HepG2 (cell line): ENCODE results near the gene SHISA9. TPM values are rescaled to one million over a fixed set of nuclear protein-coding genes. Genes with fewer than 3 reads are reported as not detected.

Source experiments
- BORCS8-MEF2B ChIP-seq: sonication (generic); formaldehyde crosslinking; IDR thresholded peaks from 2 replicates; pipeline ENCODE4 v1.8.0; 2022; ENCODE audit warnings: mild to moderate bottlenecking, missing genetic modification reagents
- CBX5 ChIP-seq: sonication (generic); formaldehyde crosslinking; IDR thresholded peaks from 2 replicates; pipeline ENCODE4 v1.4.0; 2020; ENCODE audit warnings: missing genetic modification reagents, borderline replicate concordance
- GTF3A ChIP-seq: sonication (generic); formaldehyde crosslinking; conservative IDR thresholded peaks from 2 replicates; pipeline ENCODE4 v1.4.0; 2020; ENCODE audit warnings: mild to moderate bottlenecking, missing genetic modification reagents
- MLX ChIP-seq: IDR thresholded peaks from 2 replicates; pipeline ENCODE4 v1.6.1; 2016
- MTA3 ChIP-seq: sonication (generic); formaldehyde crosslinking; IDR thresholded peaks from 2 replicates; pipeline ENCODE4 v1.4.0; 2020; ENCODE audit warnings: missing genetic modification reagents
- PLRG1 ChIP-seq: fragments of 450-650 bp; conservative IDR thresholded peaks from 2 replicates; pipeline ENCODE4 v1.6.1; 2016
- RFX3 ChIP-seq: IDR thresholded peaks from 2 replicates; pipeline ENCODE4 v1.6.1; 2016; ENCODE audit warnings: missing biosample characterization, missing genetic modification reagents
- SPEN ChIP-seq: sonication (generic); formaldehyde crosslinking; IDR thresholded peaks from 2 replicates; pipeline ENCODE4 v1.5.1; 2020; ENCODE audit warnings: low read depth, mild to moderate bottlenecking, missing genetic modification reagents
- SRY ChIP-seq: sonication (generic); formaldehyde crosslinking; IDR thresholded peaks from 2 replicates; pipeline ENCODE4 v1.8.0; 2022; ENCODE audit warnings: mild to moderate bottlenecking, missing genetic modification reagents
- TFDP1 ChIP-seq: IDR thresholded peaks from 2 replicates; pipeline ENCODE4 v1.6.1; 2016; ENCODE audit warnings: missing compliant biosample characterization, missing genetic modification reagents, borderline replicate concordance
- TSC22D2 ChIP-seq: sonication (generic); formaldehyde crosslinking; IDR thresholded peaks from 2 replicates; pipeline ENCODE4 v1.5.1; 2020; ENCODE audit warnings: missing genetic modification reagents, mild to moderate bottlenecking, borderline replicate concordance
- ZBTB4 ChIP-seq: sonication (generic); formaldehyde crosslinking; IDR thresholded peaks from 2 replicates; pipeline ENCODE4 v1.4.0; 2020; ENCODE audit warnings: missing genetic modification reagents, mild to moderate bottlenecking, borderline replicate concordance
- ZGPAT ChIP-seq: IDR thresholded peaks from 2 replicates; pipeline ENCODE4 v1.6.1; 2016; ENCODE audit warnings: mild to moderate bottlenecking
- ZNF121 ChIP-seq: sonication (generic); formaldehyde crosslinking; IDR thresholded peaks from 2 replicates; pipeline ENCODE4 v1.5.0; 2020; ENCODE audit warnings: mild to moderate bottlenecking, missing genetic modification reagents
- ZNF343 ChIP-seq: sonication (generic); formaldehyde crosslinking; IDR thresholded peaks from 2 replicates; pipeline ENCODE4 v1.4.0; 2020; ENCODE audit warnings: mild to moderate bottlenecking, missing genetic modification reagents
- ZNF547 ChIP-seq: sonication (generic); formaldehyde crosslinking; IDR thresholded peaks from 2 replicates; pipeline ENCODE4 v1.5.1; 2020; ENCODE audit warnings: mild to moderate bottlenecking, missing genetic modification reagents
- ZNF598 ChIP-seq: sonication (generic); formaldehyde crosslinking; IDR thresholded peaks from 2 replicates; pipeline ENCODE4 v1.5.1; 2020; ENCODE audit warnings: mild to moderate bottlenecking, missing genetic modification reagents, borderline replicate concordance
- ZNF644 ChIP-seq: IDR thresholded peaks from 2 replicates; pipeline ENCODE4 v1.6.1; 2016; ENCODE audit warnings: low read depth
- ZNF770 ChIP-seq: sonication (generic); formaldehyde crosslinking; IDR thresholded peaks from 2 replicates; pipeline ENCODE4 v1.5.0; 2020; ENCODE audit warnings: mild to moderate bottlenecking, missing genetic modification reagents
- ZSCAN21 ChIP-seq: sonication (generic); formaldehyde crosslinking; IDR thresholded peaks from 2 replicates; pipeline ENCODE4 v1.8.0; 2022; ENCODE audit warnings: mild to moderate bottlenecking, missing genetic modification reagents, moderate library complexity, borderline replicate concordance
- ZSCAN22 ChIP-seq: sonication (generic); formaldehyde crosslinking; IDR thresholded peaks from 2 replicates; pipeline ENCODE4 v1.4.0; 2020; ENCODE audit warnings: mild to moderate bottlenecking, missing genetic modification reagents
- polyA plus RNA-seq, 8 experiments: library from polyadenylated mRNA; depleted of rRNA in 3 of 8; stranded (reverse) in 7 of 8; unstranded in 1 of 8; fragments of >200 nt; fragmentation: Illumina TruSeq in 4 of 8; extraction: Trizol in 4 of 8; gene quantifications; 2 replicates each; pipeline versions ENCODE4 v1.2.1 to v1.2.3, GENCODE V29; 2011 to 2016; ENCODE audit warnings: low read depth in 4 of 8, missing spikeins in 1 of 8, mixed read lengths in 1 of 8; ENCODE audit not compliant: insufficient read depth in 1 of 8
- total RNA-seq, 5 experiments: library from RNA; depleted of rRNA; stranded (reverse); fragments of >200 nt; fragmentation: Illumina TruSeq; extraction: Trizol; gene quantifications; 2 replicates each; pipeline ENCODE4 v1.2.3, GENCODE V29; 2016; ENCODE audit warnings: low read depth in 1 of 5

Gene SHISA9
- total and polyA plus RNA-seq, 2 of the 13 experiments (the other 11 are each of a cell fraction or from before 2014, with no cell fraction given) = 0.01 TPM; not detected in 1

GRCh38 chr16:13036600-13036999 is 135.2 kb downstream of the SHISA9 start (continued):
- no peak for TF ChIP-seq ZBTB4 (CRISPR knock-in tag)
- peak; percentile 37; the same call in 1 of the 2 replicates for TF ChIP-seq SRY (CRISPR knock-in tag)
- TF ChIP-seq TFDP1 (CRISPR knock-in tag) = no peak
- TF ChIP-seq SPEN (CRISPR knock-in tag) = no peak
- TF ChIP-seq MLX = peak; percentile 32; the same call in 1 of the 2 replicates
- peak; percentile 31; the same call in 1 of the 2 replicates for TF ChIP-seq ZGPAT (CRISPR knock-in tag)
- peak; percentile 92; the same call in 1 of the 2 replicates for TF ChIP-seq TSC22D2 (CRISPR knock-in tag)
- TF ChIP-seq ZNF121 = no peak
- TF ChIP-seq ZNF343 = no peak
- peak; percentile 11; the same call in 1 of the 2 replicates for TF ChIP-seq RFX3 (CRISPR knock-in tag)
- TF ChIP-seq GTF3A (CRISPR knock-in tag) = no peak
- TF ChIP-seq ZSCAN21 (CRISPR knock-in tag) = no peak
- TF ChIP-seq ZNF644 (CRISPR knock-in tag) = peak; percentile 51; the same call in 1 of the 2 replicates
- TF ChIP-seq PLRG1 = no peak
- 0 out of 2 replicates have a peak, but pooled peaks have one; percentile 61 for TF ChIP-seq MTA3
- no peak for TF ChIP-seq BORCS8-MEF2B (CRISPR knock-in tag)
- no peak for TF ChIP-seq ZNF598 (CRISPR knock-in tag)
- TF ChIP-seq ZNF770 (CRISPR knock-in tag) = no peak
- no peak for TF ChIP-seq ZSCAN22 (CRISPR knock-in tag)
- TF ChIP-seq CBX5 (CRISPR knock-in tag) = no peak
- TF ChIP-seq ZNF547 (CRISPR knock-in tag) = no peak
